GM10248 (cell line): Measurements from ENCODE around the gene KCTD7.
"Not testable (repeated sequence)": the region's sequence is repeated elsewhere in the genome, so short reads cannot be mapped to it uniquely, and the experiment has no call there.

ENCODE experiments used
- CTCF ChIA-PET: fragments of 300-600 bp; sonication (Branson Sonifier 250); formaldehyde crosslinking; extraction: SDS; loops from one replicate; lab custom pipeline; 2021; ENCODE audit warnings: antibody characterized with exemption; lab: Yijun Ruan, JAX
- POLR2A ChIA-PET: fragments of 350-650 bp; sonication (Branson Sonifier 250); formaldehyde crosslinking; extraction: SDS; loops from one replicate; lab custom pipeline; 2020; ENCODE audit warnings: antibody characterized with exemption; lab: Yijun Ruan, JAX
- DNase-seq: peaks from one replicate; pipeline ENCODE4 v3.0.0; 2012; ENCODE audit errors: extremely low spot score
- CTCF ChIP-seq: IDR thresholded peaks from 2 replicates; pipeline ENCODE4 v1.5.1; 2012; ENCODE audit warnings: mild to moderate bottlenecking, low read depth; ENCODE audit errors: extremely low read depth, missing control alignments, control extremely low read depth

KCTD7 gene

DNA sequence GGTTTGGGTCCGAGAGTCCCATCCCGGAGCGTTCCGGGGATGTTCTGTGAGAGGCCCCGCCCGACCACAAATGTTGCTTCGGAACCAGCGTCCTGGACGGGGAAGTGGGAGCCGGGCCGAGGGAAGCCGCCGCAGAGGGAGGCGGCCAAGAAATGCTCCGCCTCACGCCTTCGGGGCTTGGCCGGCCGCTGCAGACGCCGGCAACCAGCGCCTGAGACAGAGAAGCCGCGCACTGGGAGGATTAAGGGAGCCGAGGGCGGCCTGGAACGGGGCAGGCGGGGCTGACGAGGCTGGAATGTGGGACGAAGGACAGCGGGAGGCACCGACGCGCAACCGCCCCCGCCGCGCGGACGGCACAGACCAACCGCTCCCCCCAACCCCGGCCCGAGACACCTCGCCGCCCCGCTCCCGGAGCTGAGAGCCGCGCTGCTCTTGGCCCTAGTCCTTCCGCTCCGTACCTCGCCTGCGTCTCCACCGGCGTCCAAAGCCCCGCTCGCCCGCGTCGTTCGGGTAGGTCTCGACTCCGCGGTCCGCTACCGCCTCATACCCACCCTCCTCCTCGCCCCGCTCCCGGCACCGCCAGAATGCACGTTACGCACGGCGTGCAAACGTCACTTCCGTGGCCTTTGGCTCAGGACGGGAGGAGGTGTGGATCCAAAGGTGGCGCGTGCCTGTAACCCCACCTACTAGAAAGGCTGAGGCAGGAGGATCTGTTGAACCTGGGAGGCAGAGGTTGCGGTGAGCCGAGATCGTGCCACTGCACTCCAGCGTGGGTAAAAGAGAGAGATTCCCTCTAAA, 36.7 kb upstream of the KCTD7 start:
- peak; percentile 94 for DNase-seq
- CTCF ChIA-PET, result no interaction called here
- TF ChIP-seq CTCF, result no peak
- POLR2A ChIA-PET, result no interaction called here

DNA sequence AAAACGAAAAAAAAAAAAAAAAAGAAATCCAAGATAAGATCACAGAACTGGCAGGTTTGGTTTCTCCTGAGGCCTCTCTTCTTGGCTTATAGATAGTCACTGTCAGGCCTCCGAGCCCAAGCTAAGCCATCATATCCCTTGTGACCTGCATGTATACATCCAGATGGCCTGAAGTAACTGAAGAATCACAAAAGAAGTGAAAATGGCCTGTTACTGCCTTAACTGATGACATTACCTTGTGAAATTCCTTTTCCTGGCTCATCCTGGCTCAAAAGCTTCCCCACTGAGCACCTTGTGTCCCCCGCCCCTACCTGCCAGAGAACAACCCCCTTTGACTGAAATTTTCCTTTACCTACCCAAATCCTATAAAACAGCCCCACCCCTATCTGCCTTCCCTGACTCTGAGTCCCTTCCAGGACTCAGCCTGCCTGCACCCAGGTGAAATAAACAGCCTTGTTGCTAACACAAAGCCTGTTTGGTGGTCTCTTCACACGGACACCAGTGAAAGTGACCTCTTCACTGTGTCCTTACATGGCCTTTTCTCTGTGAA, 36.0 kb upstream of the KCTD7 start:
- POLR2A ChIA-PET, CTCF ChIA-PET, DNase-seq: not testable (repeated sequence)

DNA sequence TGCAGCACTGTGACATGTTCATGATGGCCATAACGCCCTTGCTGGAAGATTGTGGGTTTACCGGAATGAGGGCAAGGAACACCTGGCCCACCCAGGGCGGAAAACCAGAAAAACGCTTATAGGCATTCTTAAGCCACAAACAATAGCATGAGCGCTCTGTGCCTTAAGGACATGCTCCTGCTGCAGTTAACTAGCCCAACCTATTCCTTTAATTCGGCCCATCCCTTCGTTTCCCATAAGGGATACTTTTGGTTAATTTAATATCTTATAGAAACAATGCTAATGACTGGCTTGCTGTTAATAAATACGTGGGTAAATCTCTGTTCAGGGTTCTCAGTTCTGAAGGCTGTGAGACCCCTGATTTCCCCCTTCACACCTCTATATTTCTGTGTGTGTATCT, 34.6 kb upstream of the KCTD7 start:
- DNase-seq, CTCF ChIA-PET, POLR2A ChIA-PET: not testable (repeated sequence)

GRCh38 chr7:66597461-66597860, 31.2 kb upstream of the KCTD7 start:
- ChIA-PET CTCF (interaction anchor here (1.2 kb wide), 1 partner anchor 13 kb away, joined by 3 read pairs; no protein-coding TSS in a partner anchor), POLR2A (no interaction called here)
- no peak for DNase-seq
- no peak for TF ChIP-seq CTCF

DNA sequence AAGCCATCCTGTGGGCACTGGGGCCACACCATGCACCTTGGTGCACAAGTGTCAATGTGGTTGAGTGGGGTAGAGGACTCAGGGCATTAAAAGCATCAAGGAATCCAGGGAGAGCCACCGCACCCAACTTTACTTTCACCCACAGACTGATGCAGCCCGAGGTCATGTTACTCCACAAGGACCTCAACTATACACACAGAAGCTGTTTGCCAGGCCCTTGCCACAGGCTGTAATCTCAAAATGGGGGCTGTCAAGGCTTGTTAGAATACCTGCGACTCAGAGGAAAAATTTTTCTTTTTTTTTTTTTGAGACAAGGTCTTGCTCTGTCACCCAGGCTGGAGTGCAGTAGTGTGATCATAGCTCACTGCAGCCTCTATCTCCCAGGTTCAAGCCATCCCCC, 26.5 kb upstream of the KCTD7 start:
- no peak for TF ChIP-seq CTCF
- POLR2A ChIA-PET, result no interaction called here
- DNase-seq, result no peak
- CTCF ChIA-PET, result no interaction called here

DNA sequence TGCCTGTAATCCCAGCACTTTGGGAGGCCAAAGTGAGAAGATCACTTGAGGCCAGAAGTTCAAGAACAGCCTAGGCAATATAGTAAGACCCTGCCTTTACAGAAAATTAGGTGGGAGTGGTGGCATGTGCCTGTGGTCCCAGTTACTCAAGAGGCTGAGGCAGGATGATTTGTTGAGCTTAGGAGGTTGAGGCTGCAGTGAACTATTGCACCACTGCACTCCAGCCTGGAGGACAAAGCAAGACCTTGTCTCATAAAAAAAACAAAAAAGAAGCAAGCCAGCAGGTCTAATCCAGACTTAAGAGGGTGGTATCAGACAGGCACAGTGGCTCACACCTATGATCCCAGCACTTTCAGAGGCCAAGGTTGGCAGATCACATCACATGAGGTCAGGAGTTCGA, 24.5 kb upstream of the KCTD7 start:
- ChIA-PET CTCF (interaction anchor here (0.8 kb wide), 1 partner anchor 45 kb away, joined by 3 read pairs; no protein-coding TSS in a partner anchor), POLR2A (no interaction called here)
- no peak for DNase-seq

GRCh38 chr7:66606540-66607291, 22.0 kb upstream of the KCTD7 start:
- CTCF ChIA-PET, result interaction anchor here (1.3 kb wide), 1 partner anchor 9 kb away, joined by 4 read pairs; no protein-coding TSS in a partner anchor
- DNase-seq, POLR2A ChIA-PET: not testable (repeated sequence)

More for the DNA sequence above, 24.5 kb upstream of the KCTD7 start:
- TF ChIP-seq CTCF, result no peak

- TF ChIP-seq CTCF, result no peak
- ChIA-PET CTCF (no interaction called here), POLR2A (no interaction called here)
- DNase-seq, result no peak
Observed at GRCh38 chr7:66609176-66609575, 19.5 kb upstream of the KCTD7 start.

GRCh38 chr7:66614596-66614995, 14.1 kb upstream of the KCTD7 start:
- CTCF ChIA-PET, DNase-seq, POLR2A ChIA-PET: not testable (repeated sequence)
